Endothelial cell (in vitro differentiated cells): Measurements from ENCODE around the gene RBM39. TPM values are rescaled to one million over a fixed set of nuclear protein-coding genes. Genes with fewer than 3 reads are reported as not detected.
"Not testable (repeated sequence)": the region's sequence is repeated elsewhere in the genome, so short reads cannot be mapped to it uniquely, and the experiment has no call there.

ENCODE experiments used
- DNase-seq: peaks from one replicate; pipeline ENCODE4 v3.0.0; 2021; ENCODE audit warnings: low spot score
- H3K27ac Mint-ChIP-seq: one replicate; pipeline ENCODE4 v1.8.0; 2021; ENCODE audit warnings: mixed read lengths, inconsistent platforms; ENCODE audit not compliant: unreplicated experiment
- H3K27me3 Mint-ChIP-seq: one replicate; pipeline ENCODE4 v1.8.0; 2021; ENCODE audit warnings: mild to moderate bottlenecking, moderate library complexity, mixed read lengths, inconsistent platforms; ENCODE audit not compliant: unreplicated experiment
- H3K36me3 Mint-ChIP-seq: one replicate; pipeline ENCODE4 v1.8.0; 2021; ENCODE audit warnings: mild to moderate bottlenecking, low read depth, mixed read lengths, inconsistent platforms; ENCODE audit not compliant: unreplicated experiment
- H3K4me1 Mint-ChIP-seq: one replicate; pipeline ENCODE4 v1.8.0; 2021; ENCODE audit warnings: mild to moderate bottlenecking, mixed read lengths, inconsistent platforms; ENCODE audit not compliant: unreplicated experiment
- H3K4me3 Mint-ChIP-seq: one replicate; pipeline ENCODE4 v1.8.0; 2021; ENCODE audit warnings: mild to moderate bottlenecking, mixed read lengths, inconsistent platforms; ENCODE audit not compliant: unreplicated experiment
- H3K9me3 Mint-ChIP-seq: one replicate; pipeline ENCODE4 v1.8.0; 2021; ENCODE audit warnings: mixed read lengths, inconsistent platforms; ENCODE audit not compliant: unreplicated experiment
- total RNA-seq: library from RNA; stranded (reverse); fragmentation: NEBNext Ultra II Directional; extraction: Animal tissue kit (Norgen Biotek cat#: 25700); gene quantifications from one replicate; pipeline ENCODE4 v1.2.1, GENCODE V29; 2021; ENCODE audit not compliant: unreplicated experiment
- TF ChIP-seq, protein P1 (sequence below): fragments of 200-600 bp; sonication (generic); IDR thresholded peaks from one replicate; pipeline ENCODE4 v1.5.0; 2021; ENCODE audit warnings: antibody characterized with exemption; ENCODE audit not compliant: unreplicated experiment

Gene RBM39
- total RNA-seq, 1 donor from 2014 or later = 308 TPM

DNA sequence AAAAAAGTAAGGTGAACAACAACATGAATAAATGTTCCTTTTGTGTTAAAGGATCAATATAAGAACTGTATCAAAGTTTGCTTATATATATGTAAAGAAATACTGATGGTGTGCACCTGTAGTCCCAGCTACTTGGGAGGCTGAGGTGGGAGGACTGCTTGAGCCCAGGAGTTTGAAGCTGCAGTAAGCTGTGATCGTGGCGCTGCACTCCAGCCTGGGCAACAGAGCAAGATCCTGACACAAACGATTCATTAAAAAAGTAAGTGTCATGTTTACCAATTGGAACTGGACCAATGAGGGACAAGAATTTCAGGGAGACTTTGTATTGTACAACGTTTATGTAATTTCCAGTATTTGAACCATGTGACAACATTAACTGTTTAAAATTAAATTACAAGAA, 24.8 kb upstream of the RBM39 start:
- peaks cover 30% of the 10 kb centered on the region for H3K4me1 Mint-ChIP-seq
- TF ChIP-seq, protein P1, sequence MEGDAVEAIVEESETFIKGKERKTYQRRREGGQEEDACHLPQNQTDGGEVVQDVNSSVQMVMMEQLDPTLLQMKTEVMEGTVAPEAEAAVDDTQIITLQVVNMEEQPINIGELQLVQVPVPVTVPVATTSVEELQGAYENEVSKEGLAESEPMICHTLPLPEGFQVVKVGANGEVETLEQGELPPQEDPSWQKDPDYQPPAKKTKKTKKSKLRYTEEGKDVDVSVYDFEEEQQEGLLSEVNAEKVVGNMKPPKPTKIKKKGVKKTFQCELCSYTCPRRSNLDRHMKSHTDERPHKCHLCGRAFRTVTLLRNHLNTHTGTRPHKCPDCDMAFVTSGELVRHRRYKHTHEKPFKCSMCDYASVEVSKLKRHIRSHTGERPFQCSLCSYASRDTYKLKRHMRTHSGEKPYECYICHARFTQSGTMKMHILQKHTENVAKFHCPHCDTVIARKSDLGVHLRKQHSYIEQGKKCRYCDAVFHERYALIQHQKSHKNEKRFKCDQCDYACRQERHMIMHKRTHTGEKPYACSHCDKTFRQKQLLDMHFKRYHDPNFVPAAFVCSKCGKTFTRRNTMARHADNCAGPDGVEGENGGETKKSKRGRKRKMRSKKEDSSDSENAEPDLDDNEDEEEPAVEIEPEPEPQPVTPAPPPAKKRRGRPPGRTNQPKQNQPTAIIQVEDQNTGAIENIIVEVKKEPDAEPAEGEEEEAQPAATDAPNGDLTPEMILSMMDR = no peak
- H3K4me3 Mint-ChIP-seq = no peak overlapping the region
- H3K27ac Mint-ChIP-seq = no peak overlapping the region
- no peak for DNase-seq
- no peaks in the 10 kb centered on the region for H3K9me3 Mint-ChIP-seq
- H3K27me3 Mint-ChIP-seq = peaks cover 3% of the 10 kb centered on the region
- peaks cover 9% of the 10 kb centered on the region for H3K36me3 Mint-ChIP-seq

DNA sequence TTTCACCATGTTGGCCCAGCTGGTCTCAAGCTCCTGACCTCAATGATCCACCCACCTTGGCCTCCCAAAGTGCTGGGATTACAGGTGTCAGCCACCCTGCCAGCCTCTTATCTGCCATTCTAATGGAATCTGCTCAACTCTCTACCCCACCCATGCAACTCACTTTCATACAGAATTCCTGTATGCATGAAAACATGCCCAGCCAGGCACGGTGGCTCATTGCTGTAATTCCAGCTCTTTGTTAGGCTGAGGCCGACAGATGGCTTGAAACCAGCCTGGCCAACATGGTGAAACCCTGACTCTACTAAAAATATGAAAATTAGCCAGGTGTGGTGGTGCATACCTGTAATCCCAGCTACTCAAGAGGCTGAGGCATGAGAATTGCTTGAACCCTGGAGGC, 22.9 kb upstream of the RBM39 start:
- not testable (repeated sequence) for H3K9me3 Mint-ChIP-seq, DNase-seq, H3K36me3 Mint-ChIP-seq, H3K27me3 Mint-ChIP-seq, H3K4me3 Mint-ChIP-seq, H3K27ac Mint-ChIP-seq
- H3K4me1 Mint-ChIP-seq = peaks cover 23% of the 10 kb centered on the region

DNA sequence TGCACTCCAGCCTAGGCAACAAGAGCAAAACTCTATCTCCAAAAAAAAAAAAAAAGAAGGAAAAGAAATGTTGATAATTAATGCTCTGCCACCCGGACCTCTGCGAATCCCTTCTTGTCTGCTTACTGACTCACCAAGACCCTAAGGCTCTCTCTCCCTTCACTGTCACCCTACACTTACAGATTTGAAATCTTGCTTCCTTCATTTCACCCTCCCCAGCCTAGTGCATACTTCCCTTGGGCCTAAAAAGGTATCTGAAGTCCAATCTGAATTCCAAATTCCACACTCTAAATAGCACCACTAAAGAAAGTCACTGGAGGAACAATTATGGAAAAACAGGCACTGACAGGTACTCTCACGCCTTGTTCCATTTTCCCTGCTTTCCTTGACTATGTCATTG, 20.4 kb upstream of the RBM39 start:
- no peak for DNase-seq
- H3K27me3 Mint-ChIP-seq = no peaks in the 10 kb centered on the region
- H3K9me3 Mint-ChIP-seq = no peaks in the 10 kb centered on the region
- TF ChIP-seq, protein P1 = no peak
- H3K36me3 Mint-ChIP-seq = peaks cover 3% of the 10 kb centered on the region
- peaks cover 6% of the 10 kb centered on the region for H3K4me1 Mint-ChIP-seq
- H3K4me3 Mint-ChIP-seq = peak overlapping the region; percentile 68
- peak overlapping the region; percentile 76 for H3K27ac Mint-ChIP-seq

DNA sequence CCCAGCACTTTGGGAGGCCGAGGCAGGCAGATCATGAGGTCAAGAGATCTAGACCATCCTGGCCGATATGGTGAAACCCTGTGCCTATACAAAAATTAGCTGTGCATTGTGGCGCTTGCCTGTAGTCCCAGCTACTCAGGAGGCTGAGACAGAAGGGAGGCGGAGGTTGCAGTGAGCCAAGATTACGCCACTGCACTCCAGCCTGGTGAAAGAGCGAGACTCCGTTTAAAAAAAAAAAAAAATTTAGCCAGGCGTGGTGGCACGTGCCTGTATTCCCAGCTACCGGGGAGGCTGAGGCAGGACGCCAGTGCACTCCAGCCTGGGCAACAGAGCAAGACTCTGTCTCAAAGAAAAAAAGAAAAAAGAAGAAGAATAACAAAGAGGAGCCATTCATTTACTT, 19.5 kb upstream of the RBM39 start:
- H3K27me3 Mint-ChIP-seq, H3K9me3 Mint-ChIP-seq, DNase-seq, H3K36me3 Mint-ChIP-seq, H3K27ac Mint-ChIP-seq, H3K4me3 Mint-ChIP-seq, H3K4me1 Mint-ChIP-seq: not testable (repeated sequence)

DNA sequence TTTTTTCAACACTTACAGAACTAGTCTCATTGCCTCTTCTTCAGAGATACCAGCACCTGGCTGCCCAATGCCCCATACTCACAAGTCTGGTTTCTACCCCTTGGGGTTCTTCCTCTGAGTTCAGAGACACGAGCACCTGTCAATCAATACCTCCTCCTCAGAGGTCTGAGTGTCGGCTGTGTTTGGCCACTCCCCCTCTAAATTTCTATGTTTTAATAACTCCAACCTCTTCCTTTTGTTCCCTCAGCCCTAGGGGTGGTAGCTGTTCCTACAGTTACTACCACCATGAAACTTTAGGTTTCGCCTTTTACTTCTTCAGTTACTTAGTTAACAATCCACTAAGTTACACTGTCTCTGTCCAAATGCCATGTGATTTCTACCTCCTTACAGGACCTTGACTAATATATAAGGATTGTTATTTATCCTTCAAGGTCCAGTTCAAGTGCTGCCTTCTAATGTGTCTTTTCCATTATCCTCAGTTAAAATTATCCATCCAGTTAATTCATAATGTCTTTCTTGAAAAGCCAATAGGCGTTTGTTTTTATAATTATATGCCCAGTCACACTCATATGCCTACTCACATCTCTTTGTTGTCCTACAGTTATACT, 15.1 kb upstream of the RBM39 start:
- Mint-ChIP-seq H3K27ac (no peak overlapping the region), H3K9me3 (no peaks in the 10 kb centered on the region), H3K36me3 (no peaks in the 10 kb centered on the region), H3K4me3 (no peak overlapping the region), H3K27me3 (no peaks in the 10 kb centered on the region), H3K4me1 (no peaks in the 10 kb centered on the region)
- TF ChIP-seq, protein P1 = no peak
- no peak for DNase-seq

DNA sequence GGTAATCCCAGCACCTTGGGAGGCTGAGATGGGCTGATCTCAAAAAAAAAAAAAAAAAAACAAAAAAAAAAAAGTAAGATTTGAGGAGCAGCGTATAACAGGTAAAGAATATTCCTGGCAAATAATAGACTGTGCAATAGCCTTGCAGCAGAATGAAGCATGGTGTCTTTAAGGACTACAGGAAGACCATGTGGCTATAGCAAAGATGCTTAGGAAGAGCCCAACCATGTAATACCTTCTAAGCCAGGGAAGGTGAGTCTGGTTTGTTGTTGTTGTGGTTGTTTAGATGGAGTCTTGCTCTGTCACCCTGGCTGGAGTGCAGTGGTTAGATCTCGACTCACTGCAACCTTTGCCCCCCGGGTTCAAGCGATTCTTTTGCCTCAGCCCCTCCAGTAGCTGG, 14.3 kb upstream of the RBM39 start:
- TF ChIP-seq, protein P1 = no peak
- Mint-ChIP-seq H3K27ac (no peak overlapping the region), H3K4me1 (no peaks in the 10 kb centered on the region), H3K9me3 (no peaks in the 10 kb centered on the region), H3K27me3 (no peaks in the 10 kb centered on the region), H3K4me3 (no peak overlapping the region), H3K36me3 (no peaks in the 10 kb centered on the region)
- no peak for DNase-seq
